Measurements from ENCODE around the gene OTOP3. TPM values are rescaled to one million over a fixed set of nuclear protein-coding genes. Genes with fewer than 3 reads are reported as not detected.
A peak's percentile ranks its signal among the peaks of the same experiment; 100 is the strongest.
"Not testable (repeated sequence)": the region's sequence is repeated elsewhere in the genome, so short reads cannot be mapped to it uniquely, and the experiment has no call there.

The OTOP3 gene
- polyA plus RNA-seq, 6 donors from 2014 or later: not detected

DNA sequence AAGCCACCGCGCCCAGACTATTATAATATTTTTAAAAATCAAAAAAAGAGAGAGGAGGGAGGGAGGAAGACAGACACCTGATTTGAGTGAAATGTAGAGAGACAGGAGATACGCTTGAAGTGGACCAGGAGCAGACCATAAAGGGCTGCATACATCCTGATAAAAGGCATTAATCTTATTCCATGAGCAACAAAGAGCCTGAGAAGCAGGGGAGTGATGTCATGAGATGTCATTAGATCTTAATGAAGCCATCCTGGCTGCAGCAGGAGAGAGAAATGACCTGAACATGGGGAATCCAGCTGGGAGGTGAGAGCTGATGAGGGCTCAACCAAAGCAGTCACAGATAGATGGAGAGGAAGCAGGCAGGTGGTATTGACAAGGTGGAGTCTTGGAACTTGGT, 42.1 kb downstream of the OTOP3 start:
- H3K9me3 Mint-ChIP-seq: no peaks in the 10 kb centered on the region
- no peaks in the 10 kb centered on the region for H3K36me3 Mint-ChIP-seq
- peaks cover 8 to 57% (median 41%) of the 10 kb centered on the region in 3 donors for H3K27me3 Mint-ChIP-seq
- no peak for DNase-seq
- H3K4me3 Mint-ChIP-seq: no peak overlapping the region
- peaks cover 15 to 22% (median 16%) of the 10 kb centered on the region in 3 donors for H3K4me1 Mint-ChIP-seq
- no peak for ATAC-seq (ENCODE audit: low read depth in 2 of 2)
- H3K27ac Mint-ChIP-seq: no peak overlapping the region

DNA sequence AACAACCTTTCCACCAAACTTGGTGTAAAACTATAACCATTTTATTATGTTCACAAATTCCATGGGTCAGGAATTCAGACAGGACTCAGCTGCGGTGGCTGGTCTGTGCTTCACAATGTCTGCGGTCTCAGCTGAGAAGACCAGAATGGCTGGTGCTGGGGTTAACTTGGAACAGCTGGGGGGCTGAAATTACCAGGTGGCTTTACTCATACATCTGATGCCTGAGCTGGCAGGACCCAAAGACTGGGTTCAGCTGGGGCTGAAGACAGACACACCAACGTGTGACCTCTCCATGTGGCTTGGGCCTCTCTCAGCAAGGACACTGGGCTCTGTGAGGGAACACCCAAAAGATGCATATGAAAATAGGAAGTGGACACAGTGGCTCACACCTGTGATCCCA, 42.5 kb downstream of the OTOP3 start:
- ATAC-seq (ENCODE audit: low read depth in 2 of 2) (no peak), DNase-seq (no peak)
- Mint-ChIP-seq H3K27ac (no peak overlapping the region), H3K9me3 (no peaks in the 10 kb centered on the region), H3K4me3 (peak overlapping the region in 1 of 8 donors; percentile 59), H3K36me3 (no peaks in the 10 kb centered on the region), H3K4me1 (peaks cover 10 to 18% (median 12%) of the 10 kb centered on the region in 3 donors), H3K27me3 (peaks cover 8 to 52% (median 37%) of the 10 kb centered on the region in 3 donors)

GRCh38 chr17:74979408-74980146, 43.9 kb downstream of the OTOP3 start:
- Mint-ChIP-seq H3K4me3 (peak overlapping the region in 3 of 8 donors; percentile 15 to 43 (median 37)), H3K36me3 (no peaks in the 10 kb centered on the region), H3K9me3 (no peaks in the 10 kb centered on the region), H3K27me3 (peaks cover 13 to 42% (median 31%) of the 10 kb centered on the region in 3 donors), H3K4me1 (peaks cover 9 to 18% (median 11%) of the 10 kb centered on the region in 3 donors), H3K27ac (no peak overlapping the region)
- no peak for ATAC-seq (ENCODE audit: low read depth in 2 of 2)
- DNase-seq: no peak

- Mint-ChIP-seq H3K9me3 (no peaks in the 10 kb centered on the region), H3K36me3 (no peaks in the 10 kb centered on the region), H3K27me3 (peaks cover 17 to 45% (median 35%) of the 10 kb centered on the region in 3 donors), H3K4me1 (peaks cover 9 to 18% (median 11%) of the 10 kb centered on the region in 3 donors), H3K4me3 (peak overlapping the region; percentile 77 to 95 (median 92)), H3K27ac (peak overlapping the region in 4 of 6 donors; percentile 52 to 90 (median 62))
- ATAC-seq (ENCODE audit: low read depth in 2 of 2) (peak; percentile 7 to 11), DNase-seq (no peak)
Observed at GRCh38 chr17:74981318-74981978, 45.8 kb downstream of the OTOP3 start.

- ATAC-seq (ENCODE audit: low read depth in 2 of 2): peak; percentile 94
- H3K27ac Mint-ChIP-seq: peak overlapping the region in 4 of 6 donors; percentile 52 to 90 (median 62)
- H3K9me3 Mint-ChIP-seq: no peaks in the 10 kb centered on the region
- DNase-seq: peak; percentile 71
- H3K4me1 Mint-ChIP-seq: peaks cover 10 to 22% (median 14%) of the 10 kb centered on the region in 3 donors
- peak overlapping the region; percentile 77 to 95 (median 92) for H3K4me3 Mint-ChIP-seq
- peaks cover 16 to 41% (median 28%) of the 10 kb centered on the region in 3 donors for H3K27me3 Mint-ChIP-seq
- no peaks in the 10 kb centered on the region for H3K36me3 Mint-ChIP-seq
Observed at GRCh38 chr17:74981979-74982662, 46.4 kb downstream of the OTOP3 start.

GRCh38 chr17:74982663-74983313, 47.1 kb downstream of the OTOP3 start:
- H3K9me3 Mint-ChIP-seq; ATAC-seq (ENCODE audit: low read depth in 2 of 2); DNase-seq; H3K36me3 Mint-ChIP-seq: not testable (repeated sequence)
- Mint-ChIP-seq H3K27ac (peak overlapping the region in 2 of 6 donors; percentile 59 to 66), H3K4me1 (peaks cover 11 to 25% (median 16%) of the 10 kb centered on the region in 3 donors), H3K4me3 (peak overlapping the region; percentile 66 to 95 (median 82)), H3K27me3 (peaks cover 19 to 39% (median 25%) of the 10 kb centered on the region in 3 donors)

GRCh38 chr17:74986206-74986576, 50.5 kb downstream of the OTOP3 start:
- Mint-ChIP-seq H3K4me1 (peaks cover 14 to 21% (median 15%) of the 10 kb centered on the region in 3 donors), H3K27ac (peak overlapping the region in 1 of 6 donors; percentile 19), H3K9me3 (no peaks in the 10 kb centered on the region), H3K4me3 (peak overlapping the region in 1 of 8 donors; percentile 73), H3K27me3 (peaks cover 8 to 40% (median 14%) of the 10 kb centered on the region in 3 donors), H3K36me3 (no peaks in the 10 kb centered on the region)
- no peak for ATAC-seq (ENCODE audit: low read depth in 2 of 2)
- no peak for DNase-seq

- H3K36me3 Mint-ChIP-seq: no peaks in the 10 kb centered on the region
- peak; percentile 97 for ATAC-seq (ENCODE audit: low read depth in 2 of 2)
- no peaks in the 10 kb centered on the region for H3K9me3 Mint-ChIP-seq
- H3K27ac Mint-ChIP-seq: peak within 1 kb of the TSS in 5 of 6 donors; percentile 8 to 92 (median 53)
- peaks cover 13 to 43% (median 15%) of the 10 kb centered on the region in 3 donors for H3K27me3 Mint-ChIP-seq
- peak within 1 kb of the TSS; percentile 76 to 92 (median 85) for H3K4me3 Mint-ChIP-seq
- DNase-seq: peak; percentile 95
- H3K4me1 Mint-ChIP-seq: peaks cover 5 to 13% (median 9%) of the 10 kb centered on the region in 3 donors
Observed at GRCh38 chr17:74987418-74987908, 51.8 kb downstream of the OTOP3 start, which contains the start of gene CDR2L. Gene CDR2L, plus strand, starts transcription at chr17:74987632. Its CDS starts 412 bp downstream, at chr17:74988044.

DNA sequence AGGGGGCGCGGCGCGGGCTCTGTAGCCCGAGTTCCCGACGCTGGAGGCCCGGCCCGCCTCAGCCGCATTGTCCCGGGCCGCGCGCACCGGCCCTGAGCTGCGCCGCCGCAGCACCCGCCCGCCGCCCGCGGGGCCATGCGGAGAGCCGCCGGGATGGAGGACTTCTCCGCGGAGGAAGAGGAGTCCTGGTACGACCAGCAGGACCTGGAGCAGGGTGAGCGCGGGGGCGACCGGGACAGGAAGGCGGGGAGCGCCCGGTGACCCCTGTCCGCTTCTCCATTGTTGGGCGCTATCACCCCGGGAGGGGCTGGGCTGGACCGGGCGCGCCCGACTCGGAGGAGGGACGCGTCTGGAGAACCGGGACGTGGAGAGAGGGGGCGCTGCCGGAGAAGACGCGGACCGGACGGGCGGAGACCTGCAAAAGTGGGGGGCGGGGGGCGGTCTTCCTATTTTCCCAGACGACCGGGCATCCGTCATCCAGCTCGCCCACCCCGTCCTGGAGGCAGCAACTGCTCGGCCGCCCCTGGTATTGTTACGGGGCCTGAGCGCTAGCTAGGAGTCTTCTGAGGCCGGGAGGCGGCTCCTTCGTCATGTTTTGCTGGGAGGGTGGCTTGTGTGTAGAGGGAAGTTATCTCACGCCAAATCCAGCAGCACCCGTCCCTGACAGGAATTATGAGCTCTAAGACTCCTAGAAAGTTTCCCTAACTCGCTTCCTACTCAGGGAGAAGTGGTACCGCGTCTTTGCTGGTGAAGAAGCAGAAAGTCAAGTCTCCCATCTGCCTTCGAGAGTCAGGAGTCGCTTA, 52.4 kb downstream of the OTOP3 start:
- Mint-ChIP-seq H3K27me3 (peaks cover 17 to 45% (median 21%) of the 10 kb centered on the region in 3 donors), H3K36me3 (no peaks in the 10 kb centered on the region)
- DNase-seq: no peak

DNA sequence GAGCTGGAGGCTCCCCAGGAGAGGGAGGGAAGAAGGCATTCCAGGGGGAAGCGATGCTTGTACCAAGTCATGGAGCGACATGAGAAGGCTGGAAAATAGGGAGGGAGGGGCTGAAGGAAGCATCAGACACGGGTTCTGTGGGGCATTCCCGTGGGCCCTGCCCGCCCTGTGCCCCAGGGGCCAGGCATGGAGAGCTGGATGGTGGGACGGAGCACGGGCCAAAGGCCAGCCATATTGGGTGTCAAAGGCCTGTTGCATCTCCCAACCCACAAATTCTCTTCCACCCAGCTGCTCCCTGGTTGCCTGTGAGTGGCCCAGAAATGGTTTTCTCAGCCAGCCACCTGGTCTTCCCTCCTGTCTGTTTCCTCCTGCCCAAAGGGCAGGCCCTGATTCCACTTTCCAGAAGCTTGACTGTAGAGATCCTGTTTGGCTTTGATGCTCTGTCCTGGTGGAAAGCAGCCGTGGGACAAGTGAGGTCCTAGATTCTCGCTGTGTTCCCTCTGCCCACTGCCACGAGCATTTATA, 54.9 kb downstream of the OTOP3 start:
- Mint-ChIP-seq H3K27me3 (peaks cover 11 to 37% (median 13%) of the 10 kb centered on the region in 3 donors), H3K9me3 (no peaks in the 10 kb centered on the region), H3K4me1 (peaks cover 5 to 11% (median 9%) of the 10 kb centered on the region in 3 donors), H3K4me3 (peak overlapping the region in 2 of 8 donors; percentile 53 to 59), H3K27ac (peak overlapping the region in 2 of 6 donors; percentile 36 to 47), H3K36me3 (no peaks in the 10 kb centered on the region)
- ATAC-seq (ENCODE audit: low read depth in 2 of 2) (no peak), DNase-seq (no peak)

More for the DNA sequence above, 52.4 kb downstream of the OTOP3 start:
- peak; percentile 40 to 45 for ATAC-seq (ENCODE audit: low read depth in 2 of 2)
- Mint-ChIP-seq H3K9me3 (no peaks in the 10 kb centered on the region), H3K4me3 (peak overlapping the region; percentile 76 to 90 (median 83)), H3K4me1 (peaks cover 5 to 11% (median 9%) of the 10 kb centered on the region in 3 donors), H3K27ac (peak overlapping the region in 1 of 6 donors; percentile 8)

- Mint-ChIP-seq H3K4me1 (peaks cover 1 to 6% (median 5%) of the 10 kb centered on the region in 3 donors), H3K27me3 (peaks cover 9 to 37% (median 10%) of the 10 kb centered on the region in 3 donors), H3K4me3 (peak overlapping the region in 1 of 8 donors; percentile 24), H3K36me3 (no peaks in the 10 kb centered on the region), H3K27ac (no peak overlapping the region), H3K9me3 (no peaks in the 10 kb centered on the region)
- ATAC-seq (ENCODE audit: low read depth in 2 of 2): no peak
- DNase-seq: no peak
Observed at GRCh38 chr17:74992223-74992622, 56.5 kb downstream of the OTOP3 start.

DNA sequence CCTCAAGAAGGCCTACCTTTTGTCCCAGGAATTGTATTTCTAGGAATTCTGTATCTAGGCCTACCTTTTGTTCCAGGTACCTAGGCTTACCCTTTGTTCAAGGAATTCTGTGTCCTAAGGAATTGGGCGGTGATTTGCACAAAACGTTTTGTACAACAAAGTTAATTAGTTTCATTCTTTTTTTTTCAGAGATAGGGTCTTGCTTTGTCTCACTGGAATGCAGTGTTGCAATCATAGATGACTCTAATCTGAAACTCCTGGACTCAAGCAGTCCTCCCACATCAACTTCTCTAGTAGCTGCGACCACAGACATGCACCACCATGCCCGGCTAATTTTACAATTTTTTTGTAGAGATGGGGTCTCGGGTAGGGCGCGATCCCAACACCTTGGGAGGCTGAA, 58.7 kb downstream of the OTOP3 start:
- Mint-ChIP-seq H3K27ac (no peak overlapping the region), H3K27me3 (peaks cover 9 to 33% (median 12%) of the 10 kb centered on the region in 3 donors), H3K4me1 (no peaks in the 10 kb centered on the region), H3K4me3 (no peak overlapping the region), H3K9me3 (no peaks in the 10 kb centered on the region), H3K36me3 (no peaks in the 10 kb centered on the region)
- ATAC-seq (ENCODE audit: low read depth in 2 of 2): no peak
- DNase-seq: no peak

All from naive B cell (primary cell).